ENCODE measurements around the gene CAPZA3. TPM values are rescaled to one million over a fixed set of nuclear protein-coding genes. Genes with fewer than 3 reads are reported as not detected.

The CAPZA3 gene
- total RNA-seq (2014; rRNA removed; shearing (Covaris generic)) (not detected in 2 replicates), polyA plus RNA-seq (2016; fragmentation: Nextera tagmentation; extraction: Ambion mirVana) (not detected in 2 replicates)
- long read RNA-seq, result 0 reads

- H3K4me3 ChIP-seq, result no peak within 1 kb of the TSS
- no peaks in the 10 kb centered on the region for H4K20me1 ChIP-seq (replicated peaks; ENCODE audit: insufficient read depth)
- H2AFZ ChIP-seq, result peak within 1 kb of the TSS; percentile 9; the same call in 1 of the 2 replicates
- Mint-ChIP-seq H3K36me3 (ENCODE audit: low read depth) (peaks cover 10% of the 10 kb centered on the region; the same call in 1 of the 3 replicates), H3K4me1 (no peaks in the 10 kb centered on the region), H3K27ac (no peak within 1 kb of the TSS), H3K9me3 (peaks cover 18% of the 10 kb centered on the region), H3K27me3 (ENCODE audit: insufficient read depth, low read depth, poor library complexity) (no peaks in the 10 kb centered on the region), H3K4me3 (no peak within 1 kb of the TSS)
- ATAC-seq (no peak), DNase-seq (ENCODE audit: low spot score) (no peak)
- H3K79me2 ChIP-seq (replicated peaks; ENCODE audit: insufficient read depth), result no peaks in the 10 kb centered on the region
- H3F3A ChIP-seq (replicated peaks; ENCODE audit: low read depth), result no peaks in the 10 kb centered on the region
- no peaks in the 10 kb centered on the region for H3K36me3 ChIP-seq (ENCODE audit: insufficient read depth)
- TF ChIP-seq ETS1 (IDR thresholded peaks at IDR 0.05) (no peak), ZNF331 (CRISPR knock-in tag; IDR thresholded peaks at IDR 0.05; ENCODE audit: low read depth) (no peak)
- H3K27ac ChIP-seq (ENCODE audit: low read depth), result no peak within 1 kb of the TSS
- no peak within 1 kb of the TSS for H3K4me2 ChIP-seq
- H3K9me2 ChIP-seq (ENCODE audit: insufficient read depth), result no peaks in the 10 kb centered on the region
- H3K4me1 ChIP-seq (ENCODE audit: insufficient read depth), result no peaks in the 10 kb centered on the region
- no peaks in the 10 kb centered on the region for H3K27me3 ChIP-seq (ENCODE audit: insufficient read depth)
These were observed at the start of gene CAPZA3, which contains the start of gene PLCZ1 for GRCh38 chr12:18737819-18738218. TSS of gene CAPZA3 (plus strand) at chr12:18738119. CDS start at chr12:18738269, 150 bp downstream. TSS of gene PLCZ1 (minus strand) at chr12:18738012. CDS start at chr12:18737371, 641 bp downstream.

GRCh38 chr12:18689771-18690170, 48.1 kb upstream of the CAPZA3 start:
- Mint-ChIP-seq H3K27me3 (ENCODE audit: insufficient read depth, low read depth, poor library complexity) (no peaks in the 10 kb centered on the region), H3K9me3 (no peaks in the 10 kb centered on the region), H3K36me3 (ENCODE audit: low read depth) (no peaks in the 10 kb centered on the region), H3K4me3 (no peak overlapping the region), H3K4me1 (no peaks in the 10 kb centered on the region), H3K27ac (no peak overlapping the region)
- H3K4me2 ChIP-seq, result no peak overlapping the region
- H3K36me3 ChIP-seq (ENCODE audit: insufficient read depth), result no peaks in the 10 kb centered on the region
- H2AFZ ChIP-seq, result no peak overlapping the region
- H3K27ac ChIP-seq (ENCODE audit: low read depth), result no peak overlapping the region
- 0 out of 2 replicates have a peak, but pooled peaks cover 6% of the 10 kb centered on the region for H3K9me2 ChIP-seq (ENCODE audit: insufficient read depth)
- no peak for ATAC-seq
- DNase-seq (ENCODE audit: low spot score), result no peak
- no peaks in the 10 kb centered on the region for H3F3A ChIP-seq (replicated peaks; ENCODE audit: low read depth)
- no peaks in the 10 kb centered on the region for H4K20me1 ChIP-seq (replicated peaks; ENCODE audit: insufficient read depth)
- no peaks in the 10 kb centered on the region for H3K79me2 ChIP-seq (replicated peaks; ENCODE audit: insufficient read depth)
- no peak overlapping the region for H3K4me3 ChIP-seq
- H3K27me3 ChIP-seq (ENCODE audit: insufficient read depth), result no peaks in the 10 kb centered on the region
- H3K4me1 ChIP-seq (ENCODE audit: insufficient read depth), result no peaks in the 10 kb centered on the region
- no peak for TF ChIP-seq ZNF114 (CRISPR knock-in tag; IDR thresholded peaks at IDR 0.05)
- TF ChIP-seq JUNB (IDR thresholded peaks at IDR 0.05; ENCODE audit: unreplicated experiment), result no peak
- no peak for TF ChIP-seq ETS1 (IDR thresholded peaks at IDR 0.05)
- TF ChIP-seq ZNF331 (CRISPR knock-in tag; IDR thresholded peaks at IDR 0.05; ENCODE audit: low read depth), result no peak
- no peak for TF ChIP-seq ZNF462 (CRISPR knock-in tag; IDR thresholded peaks at IDR 0.05)
- no peak for TF ChIP-seq CREB1 (CRISPR knock-in tag; IDR thresholded peaks at IDR 0.05; ENCODE audit: low read depth)
- no peak for TF ChIP-seq STAT1 (IDR thresholded peaks at IDR 0.05; ENCODE audit: unreplicated experiment)
- TF ChIP-seq CTCF (conservative IDR thresholded peaks at IDR 0.05; ENCODE audit: low read depth in 2 of 2), result no peak
- TF ChIP-seq NANOG (IDR thresholded peaks at IDR 0.05; ENCODE audit: borderline replicate concordance), result no peak
